BLaER1 (cell line): Measurements from ENCODE around the gene CHST7.

Experiments
- H3K27ac ChIP-seq: shearing (Covaris generic); formaldehyde crosslinking; 2 replicates; pipeline ENCODE4 v1.8.1; 2022
- H3K27me3 ChIP-seq: shearing (Covaris generic); formaldehyde crosslinking; 2 replicates; pipeline ENCODE4 v1.8.1; 2022
- H3K36me3 ChIP-seq: shearing (Covaris generic); formaldehyde crosslinking; 2 replicates; pipeline ENCODE4 v1.8.1; 2022
- H3K4me1 ChIP-seq: shearing (Covaris generic); formaldehyde crosslinking; 2 replicates; pipeline ENCODE4 v1.8.1; 2022
- H3K4me2 ChIP-seq: shearing (Covaris generic); formaldehyde crosslinking; 2 replicates; pipeline ENCODE4 v1.8.1; 2022
- H3K4me3 ChIP-seq: shearing (Covaris generic); formaldehyde crosslinking; 2 replicates; pipeline ENCODE4 v1.8.1; 2022
- H3K9ac ChIP-seq: shearing (Covaris generic); formaldehyde crosslinking; 2 replicates; pipeline ENCODE4 v1.8.1; 2022
- H3K9me3 ChIP-seq: shearing (Covaris generic); formaldehyde crosslinking; 2 replicates; pipeline ENCODE4 v1.8.1; 2022
- H4K20me1 ChIP-seq: shearing (Covaris generic); formaldehyde crosslinking; 2 replicates; pipeline ENCODE4 v1.8.1; 2022
- Cebpa-rat ChIP-seq: shearing (Covaris generic); IDR thresholded peaks from 2 replicates; pipeline ENCODE4 v1.8.1; 2022

The CHST7 gene

GRCh38 chrX:46549914-46550313 lies 23.7 kb upstream of the CHST7 start:
- peaks cover 6% of the 10 kb centered on the region; the same call in 1 of the 2 replicates for H3K36me3 ChIP-seq
- no peak overlapping the region for H3K4me3 ChIP-seq
- H3K27me3 ChIP-seq: no peaks in the 10 kb centered on the region
- H3K4me1 ChIP-seq: peaks cover 26% of the 10 kb centered on the region
- H3K4me2 ChIP-seq: no peak overlapping the region
- H3K9me3 ChIP-seq: peaks cover 7% of the 10 kb centered on the region
- no peak overlapping the region for H3K9ac ChIP-seq
- no peak for TF ChIP-seq Cebpa-rat
- no peaks in the 10 kb centered on the region for H4K20me1 ChIP-seq
- H3K27ac ChIP-seq: no peak overlapping the region

GRCh38 chrX:46551494-46552128 lies 22.0 kb upstream of the CHST7 start:
- no peak for TF ChIP-seq Cebpa-rat
- no peak overlapping the region for H3K9ac ChIP-seq
- H3K4me2 ChIP-seq: no peak overlapping the region
- H3K4me1 ChIP-seq: peaks cover 24% of the 10 kb centered on the region
- peaks cover 6% of the 10 kb centered on the region; the same call in 1 of the 2 replicates for H3K36me3 ChIP-seq
- no peaks in the 10 kb centered on the region for H3K27me3 ChIP-seq
- no peaks in the 10 kb centered on the region; the same call in 1 of the 2 replicates for H3K9me3 ChIP-seq
- no peak overlapping the region for H3K27ac ChIP-seq
- no peaks in the 10 kb centered on the region for H4K20me1 ChIP-seq
- no peak overlapping the region for H3K4me3 ChIP-seq

GRCh38 chrX:46553935-46554334 lies 19.6 kb upstream of the CHST7 start:
- Histone ChIP-seq H3K4me3 (no peak overlapping the region), H3K9ac (no peak overlapping the region), H4K20me1 (no peaks in the 10 kb centered on the region), H3K27me3 (no peaks in the 10 kb centered on the region), H3K4me1 (peaks cover 10% of the 10 kb centered on the region; the same call in 1 of the 2 replicates), H3K9me3 (no peaks in the 10 kb centered on the region), H3K4me2 (no peak overlapping the region), H3K36me3 (no peaks in the 10 kb centered on the region), H3K27ac (no peak overlapping the region)
- no peak for TF ChIP-seq Cebpa-rat

DNA sequence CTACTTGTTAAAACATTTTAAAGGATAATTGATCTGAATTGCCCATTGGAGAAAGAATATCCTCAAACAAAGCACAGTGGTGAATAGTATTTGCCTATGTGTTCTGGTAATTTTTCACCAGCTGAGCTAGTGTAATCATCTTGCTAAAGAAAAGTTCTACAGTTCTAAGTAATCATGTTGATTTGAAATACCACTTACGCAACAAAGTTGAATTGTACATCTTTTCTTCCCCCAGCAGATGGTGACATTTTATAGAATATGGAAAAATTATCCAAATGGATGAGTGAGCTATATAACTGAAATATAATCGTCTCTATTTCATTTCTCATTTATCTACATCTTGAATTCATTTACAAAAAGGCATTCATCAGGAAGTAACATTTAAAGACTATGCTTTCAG lies 18.6 kb upstream of the CHST7 start:
- H4K20me1 ChIP-seq: no peaks in the 10 kb centered on the region
- no peaks in the 10 kb centered on the region for H3K9me3 ChIP-seq
- H3K4me1 ChIP-seq: peaks cover 10% of the 10 kb centered on the region; the same call in 1 of the 2 replicates
- H3K36me3 ChIP-seq: no peaks in the 10 kb centered on the region
- peak; percentile 50; the same call in 1 of the 2 replicates for TF ChIP-seq Cebpa-rat
- H3K4me2 ChIP-seq: no peak overlapping the region
- H3K27me3 ChIP-seq: no peaks in the 10 kb centered on the region
- H3K9ac ChIP-seq: no peak overlapping the region
- no peak overlapping the region for H3K27ac ChIP-seq
- H3K4me3 ChIP-seq: no peak overlapping the region

DNA sequence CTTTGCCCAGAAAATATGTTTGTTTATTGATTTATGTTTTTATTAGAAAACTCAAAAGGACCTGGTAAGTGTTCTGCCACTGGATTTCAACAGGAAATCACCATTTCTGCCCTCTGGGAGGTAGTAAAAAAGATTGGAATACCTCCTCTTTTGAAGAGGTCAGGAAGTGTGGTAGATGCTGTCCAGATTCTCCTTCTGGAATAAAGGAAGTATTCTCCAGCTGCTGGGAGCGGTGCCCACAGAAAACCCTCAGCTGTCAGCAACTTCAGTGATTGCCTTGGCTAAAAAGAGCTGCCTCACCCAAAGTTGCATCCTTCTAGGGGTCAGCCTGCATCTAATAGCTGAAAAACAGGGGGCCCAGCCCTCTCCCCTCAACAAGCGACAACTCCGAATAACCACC lies 14.5 kb upstream of the CHST7 start:
- no peak overlapping the region for H3K27ac ChIP-seq
- H3K4me1 ChIP-seq: peaks cover 28% of the 10 kb centered on the region
- H3K9ac ChIP-seq: no peak overlapping the region
- H4K20me1 ChIP-seq: no peaks in the 10 kb centered on the region
- H3K9me3 ChIP-seq: no peaks in the 10 kb centered on the region
- no peak for TF ChIP-seq Cebpa-rat
- H3K36me3 ChIP-seq: no peaks in the 10 kb centered on the region
- H3K27me3 ChIP-seq: no peaks in the 10 kb centered on the region
- H3K4me3 ChIP-seq: no peak overlapping the region
- no peak overlapping the region for H3K4me2 ChIP-seq

- Histone ChIP-seq H3K27ac (peak overlapping the region; percentile 32), H3K9me3 (no peaks in the 10 kb centered on the region), H3K4me2 (peak overlapping the region; percentile 55), H3K9ac (peak overlapping the region; percentile 6; the same call in 1 of the 2 replicates), H3K4me3 (no peak overlapping the region), H3K27me3 (no peaks in the 10 kb centered on the region), H3K36me3 (no peaks in the 10 kb centered on the region), H4K20me1 (no peaks in the 10 kb centered on the region), H3K4me1 (peaks cover 20% of the 10 kb centered on the region)
- no peak for TF ChIP-seq Cebpa-rat
These were observed 11.5 kb upstream of the CHST7 start for GRCh38 chrX:46561824-46562657.

DNA sequence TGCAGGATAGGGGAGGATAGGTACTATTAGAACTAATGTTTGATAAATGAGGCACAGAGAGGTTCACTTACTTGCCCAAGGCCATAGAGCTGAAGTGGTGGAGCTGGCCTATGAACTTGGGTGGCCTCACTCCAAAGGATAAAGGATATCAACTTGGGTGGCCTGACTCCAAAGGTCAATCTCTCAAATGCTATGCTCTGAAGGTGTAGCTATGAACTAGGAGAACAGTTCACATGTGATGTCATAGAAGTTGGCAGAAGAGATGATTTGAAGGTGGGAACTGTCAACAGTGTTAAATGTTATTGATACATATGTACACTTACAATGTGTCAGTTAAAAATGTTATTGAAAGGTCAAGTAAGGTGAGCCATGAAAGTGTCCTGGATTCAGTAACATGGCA lies 6.2 kb upstream of the CHST7 start:
- no peaks in the 10 kb centered on the region for H3K36me3 ChIP-seq
- H3K27me3 ChIP-seq: no peaks in the 10 kb centered on the region
- no peak overlapping the region for H3K4me2 ChIP-seq
- H3K4me3 ChIP-seq: no peak overlapping the region
- H3K9ac ChIP-seq: no peak overlapping the region
- no peak for TF ChIP-seq Cebpa-rat
- H4K20me1 ChIP-seq: no peaks in the 10 kb centered on the region
- H3K27ac ChIP-seq: no peak overlapping the region
- H3K4me1 ChIP-seq: peaks cover 10% of the 10 kb centered on the region
- no peaks in the 10 kb centered on the region for H3K9me3 ChIP-seq

- no peak overlapping the region for H3K9ac ChIP-seq
- no peak for TF ChIP-seq Cebpa-rat
- no peak overlapping the region for H3K27ac ChIP-seq
- no peaks in the 10 kb centered on the region for H3K36me3 ChIP-seq
- H3K27me3 ChIP-seq: no peaks in the 10 kb centered on the region
- peaks cover 15% of the 10 kb centered on the region for H3K9me3 ChIP-seq
- H4K20me1 ChIP-seq: no peaks in the 10 kb centered on the region
- no peak overlapping the region for H3K4me3 ChIP-seq
- peaks cover 12% of the 10 kb centered on the region for H3K4me1 ChIP-seq
- no peak overlapping the region for H3K4me2 ChIP-seq
These were observed 3.9 kb upstream of the CHST7 start for GRCh38 chrX:46569621-46570020.

DNA sequence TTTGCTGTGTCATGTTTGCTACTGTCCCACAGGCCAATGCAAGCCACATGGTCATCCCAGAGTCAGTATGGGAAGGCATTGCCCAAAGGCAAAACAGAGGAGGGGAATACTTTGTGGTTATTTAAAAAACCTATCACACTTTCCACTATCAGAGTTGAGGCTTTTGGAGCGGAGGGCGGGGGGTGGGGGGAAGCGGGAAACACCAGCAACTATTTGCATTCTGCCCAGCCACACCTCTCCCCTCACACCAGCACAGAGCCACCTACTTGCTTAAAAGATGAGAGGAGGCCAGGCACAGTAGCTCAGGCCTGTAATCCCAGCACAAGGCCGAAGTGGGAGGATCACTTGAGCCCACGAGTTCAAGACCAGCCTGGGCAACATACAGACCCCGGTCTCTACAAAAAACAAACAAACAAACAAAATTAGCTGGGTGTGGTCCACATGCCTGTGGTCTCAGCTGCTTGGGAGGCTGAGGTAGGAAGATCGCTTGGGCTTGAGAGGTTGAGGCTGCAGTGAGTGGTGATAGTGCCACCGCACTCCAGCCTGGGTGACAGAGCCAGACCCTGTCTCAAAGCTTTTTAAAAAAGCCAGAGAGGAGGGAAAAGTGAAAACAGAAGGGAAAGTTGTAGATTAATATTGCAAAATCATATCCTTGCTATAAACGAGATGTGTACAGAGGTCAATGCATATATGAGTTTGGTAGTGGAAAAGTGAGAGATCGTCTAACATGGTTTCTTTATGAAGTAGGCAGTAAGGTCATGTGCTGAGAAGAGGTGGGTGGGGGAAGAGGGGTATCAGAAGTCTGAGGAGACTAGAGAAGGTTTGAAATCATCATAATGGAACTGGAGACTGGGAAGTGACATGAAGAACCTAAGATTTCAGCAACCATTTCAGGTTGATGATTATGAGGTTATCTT lies 1.9 kb upstream of the CHST7 start:
- no peaks in the 10 kb centered on the region for H4K20me1 ChIP-seq
- no peak for TF ChIP-seq Cebpa-rat
- H3K4me2 ChIP-seq: no peak overlapping the region
- no peak overlapping the region for H3K4me3 ChIP-seq
- peaks cover 24% of the 10 kb centered on the region for H3K9me3 ChIP-seq
- H3K27me3 ChIP-seq: no peaks in the 10 kb centered on the region
- no peaks in the 10 kb centered on the region for H3K36me3 ChIP-seq
- no peak overlapping the region for H3K27ac ChIP-seq
- H3K4me1 ChIP-seq: peaks cover 18% of the 10 kb centered on the region
- H3K9ac ChIP-seq: no peak overlapping the region
